RWPE2 (cell line): Measurements from ENCODE around the gene TMEM184A.

Experiments
- ATAC-seq: fragments of 200-7000 bp; cut with Tn5 transposase; 3 replicates; pipeline ENCODE4 v1.9.1; 2021; ENCODE audit warnings: low read depth
- DNase-seq: peaks from one replicate; pipeline ENCODE4 v3.0.0-alpha.2; 2020; ENCODE audit warnings: low spot score
- H3K27ac ChIP-seq: fragments of 450-650 bp; 2 replicates; pipeline ENCODE4 v1.5.1; 2017; ENCODE audit warnings: mild to moderate bottlenecking; ENCODE audit not compliant: poor library complexity, severe bottlenecking
- H3K27me3 ChIP-seq: fragments of 250-450 bp; sonication (Bioruptor Pico); 2 replicates; pipeline ENCODE4 v1.5.1; 2021; ENCODE audit warnings: mild to moderate bottlenecking, moderate library complexity; ENCODE audit not compliant: insufficient read depth, poor library complexity, severe bottlenecking
- H3K36me3 ChIP-seq: fragments of 250-450 bp; sonication (Bioruptor Pico); 2 replicates; pipeline ENCODE4 v1.5.1; 2020; ENCODE audit warnings: low read depth, mild to moderate bottlenecking, moderate library complexity
- H3K4me1 ChIP-seq: fragments of 250-450 bp; sonication (Bioruptor Pico); 2 replicates; pipeline ENCODE4 v1.5.1; 2021; ENCODE audit warnings: mild to moderate bottlenecking, moderate library complexity; ENCODE audit not compliant: insufficient read depth, poor library complexity, severe bottlenecking
- H3K4me3 ChIP-seq: fragments of 250-450 bp; sonication (Bioruptor Pico); 2 replicates; pipeline ENCODE4 v1.5.1; 2021; ENCODE audit warnings: mild to moderate bottlenecking, moderate library complexity; ENCODE audit not compliant: severe bottlenecking
- H3K9me3 ChIP-seq: fragments of 250-450 bp; sonication (Bioruptor Pico); 2 replicates; pipeline ENCODE4 v1.5.1; 2021; ENCODE audit warnings: mild to moderate bottlenecking, moderate library complexity; ENCODE audit not compliant: severe bottlenecking
- TF ChIP-seq, protein P1 (sequence below): fragments of 450-650 bp; IDR thresholded peaks from one replicate; pipeline ENCODE4 v1.5.1; 2017; ENCODE audit warnings: mild to moderate bottlenecking, moderate library complexity; ENCODE audit not compliant: poor library complexity, severe bottlenecking

Gene TMEM184A

GRCh38 chr7:1590887-1591286 lies 34.9 kb upstream of the TMEM184A start:
- H3K9me3 ChIP-seq, result peaks cover 4% of the 10 kb centered on the region
- no peak for DNase-seq
- H3K4me3 ChIP-seq, result no peak overlapping the region
- TF ChIP-seq, protein P1, sequence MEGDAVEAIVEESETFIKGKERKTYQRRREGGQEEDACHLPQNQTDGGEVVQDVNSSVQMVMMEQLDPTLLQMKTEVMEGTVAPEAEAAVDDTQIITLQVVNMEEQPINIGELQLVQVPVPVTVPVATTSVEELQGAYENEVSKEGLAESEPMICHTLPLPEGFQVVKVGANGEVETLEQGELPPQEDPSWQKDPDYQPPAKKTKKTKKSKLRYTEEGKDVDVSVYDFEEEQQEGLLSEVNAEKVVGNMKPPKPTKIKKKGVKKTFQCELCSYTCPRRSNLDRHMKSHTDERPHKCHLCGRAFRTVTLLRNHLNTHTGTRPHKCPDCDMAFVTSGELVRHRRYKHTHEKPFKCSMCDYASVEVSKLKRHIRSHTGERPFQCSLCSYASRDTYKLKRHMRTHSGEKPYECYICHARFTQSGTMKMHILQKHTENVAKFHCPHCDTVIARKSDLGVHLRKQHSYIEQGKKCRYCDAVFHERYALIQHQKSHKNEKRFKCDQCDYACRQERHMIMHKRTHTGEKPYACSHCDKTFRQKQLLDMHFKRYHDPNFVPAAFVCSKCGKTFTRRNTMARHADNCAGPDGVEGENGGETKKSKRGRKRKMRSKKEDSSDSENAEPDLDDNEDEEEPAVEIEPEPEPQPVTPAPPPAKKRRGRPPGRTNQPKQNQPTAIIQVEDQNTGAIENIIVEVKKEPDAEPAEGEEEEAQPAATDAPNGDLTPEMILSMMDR, result no peak
- H3K27me3 ChIP-seq, result peaks cover 46% of the 10 kb centered on the region
- no peak overlapping the region for H3K27ac ChIP-seq
- ATAC-seq, result no peak
- H3K4me1 ChIP-seq, result no peaks in the 10 kb centered on the region
- H3K36me3 ChIP-seq, result no peaks in the 10 kb centered on the region

DNA sequence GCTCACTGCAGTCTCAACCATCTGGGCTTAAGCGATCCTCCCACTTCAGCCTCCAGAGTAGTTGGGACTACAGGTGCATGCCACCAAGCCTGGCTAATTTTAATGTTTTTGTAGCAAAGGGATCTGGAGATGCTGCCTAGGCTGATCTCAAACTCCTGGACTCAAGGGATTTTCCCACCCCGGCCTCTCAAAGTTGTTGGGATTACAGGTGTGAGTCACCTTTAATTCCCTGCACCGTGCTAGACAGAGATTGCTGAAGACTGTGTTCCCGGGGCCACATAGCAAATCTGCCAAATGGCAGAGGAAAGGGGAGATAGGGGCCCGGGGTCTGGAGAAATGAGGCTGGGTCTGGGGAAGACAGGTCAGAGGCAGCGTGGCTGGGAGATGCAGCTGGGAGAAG lies 34.5 kb upstream of the TMEM184A start:
- Histone ChIP-seq H3K9me3 (peaks cover 4% of the 10 kb centered on the region), H3K36me3 (no peaks in the 10 kb centered on the region), H3K4me1 (no peaks in the 10 kb centered on the region), H3K27me3 (peaks cover 48% of the 10 kb centered on the region), H3K4me3 (no peak overlapping the region), H3K27ac (no peak overlapping the region)
- DNase-seq, result no peak
- ATAC-seq, result no peak
- TF ChIP-seq, protein P1, result no peak

DNA sequence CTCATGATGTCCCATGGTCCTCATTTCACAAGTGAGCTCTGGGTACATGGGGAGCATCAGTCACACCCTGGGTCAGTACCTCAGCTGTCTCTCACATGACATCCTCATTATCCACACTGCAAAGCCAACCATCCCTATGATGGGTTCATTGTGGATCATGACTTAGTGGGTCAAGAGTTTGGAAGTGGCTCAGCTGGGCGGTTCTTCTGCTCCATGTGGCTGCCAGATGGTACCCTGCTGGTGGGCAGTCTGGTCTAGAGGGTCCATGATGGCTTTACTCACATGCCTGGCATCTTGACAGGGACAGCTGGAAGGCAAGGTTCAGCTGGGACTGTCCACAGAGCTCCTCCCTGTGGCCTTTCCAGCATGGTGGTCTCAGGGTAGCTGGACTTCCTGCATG lies 33.0 kb upstream of the TMEM184A start:
- Histone ChIP-seq H3K9me3 (peaks cover 4% of the 10 kb centered on the region), H3K36me3 (no peaks in the 10 kb centered on the region), H3K4me3 (no peak overlapping the region), H3K4me1 (no peaks in the 10 kb centered on the region), H3K27me3 (peaks cover 51% of the 10 kb centered on the region), H3K27ac (no peak overlapping the region)
- DNase-seq (no peak), ATAC-seq (no peak)
- TF ChIP-seq, protein P1, result no peak

DNA sequence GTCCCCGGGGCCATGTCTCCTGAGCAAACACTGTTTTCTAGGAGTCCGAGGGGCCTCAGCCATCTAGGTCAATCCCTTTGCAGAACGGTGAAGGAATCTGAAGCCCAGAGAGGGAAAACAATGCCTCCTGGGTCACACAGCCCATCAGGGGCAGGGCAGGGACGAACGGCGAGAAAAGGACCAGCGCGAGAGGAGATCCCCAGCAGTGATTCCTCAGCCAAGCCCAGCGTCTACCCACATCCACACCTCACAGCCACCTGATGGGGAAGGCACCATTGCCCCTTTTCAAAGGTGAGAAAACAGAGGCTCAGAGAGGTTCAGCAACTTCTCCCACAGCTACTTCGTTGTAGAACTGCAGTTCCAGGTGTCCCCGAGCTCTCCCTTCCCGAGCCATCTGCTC lies 31.7 kb upstream of the TMEM184A start:
- Histone ChIP-seq H3K27ac (no peak overlapping the region), H3K27me3 (peaks cover 44% of the 10 kb centered on the region), H3K36me3 (no peaks in the 10 kb centered on the region), H3K4me1 (no peaks in the 10 kb centered on the region), H3K9me3 (peaks cover 4% of the 10 kb centered on the region), H3K4me3 (no peak overlapping the region)
- DNase-seq (no peak), ATAC-seq (no peak)
- TF ChIP-seq, protein P1, result no peak

DNA sequence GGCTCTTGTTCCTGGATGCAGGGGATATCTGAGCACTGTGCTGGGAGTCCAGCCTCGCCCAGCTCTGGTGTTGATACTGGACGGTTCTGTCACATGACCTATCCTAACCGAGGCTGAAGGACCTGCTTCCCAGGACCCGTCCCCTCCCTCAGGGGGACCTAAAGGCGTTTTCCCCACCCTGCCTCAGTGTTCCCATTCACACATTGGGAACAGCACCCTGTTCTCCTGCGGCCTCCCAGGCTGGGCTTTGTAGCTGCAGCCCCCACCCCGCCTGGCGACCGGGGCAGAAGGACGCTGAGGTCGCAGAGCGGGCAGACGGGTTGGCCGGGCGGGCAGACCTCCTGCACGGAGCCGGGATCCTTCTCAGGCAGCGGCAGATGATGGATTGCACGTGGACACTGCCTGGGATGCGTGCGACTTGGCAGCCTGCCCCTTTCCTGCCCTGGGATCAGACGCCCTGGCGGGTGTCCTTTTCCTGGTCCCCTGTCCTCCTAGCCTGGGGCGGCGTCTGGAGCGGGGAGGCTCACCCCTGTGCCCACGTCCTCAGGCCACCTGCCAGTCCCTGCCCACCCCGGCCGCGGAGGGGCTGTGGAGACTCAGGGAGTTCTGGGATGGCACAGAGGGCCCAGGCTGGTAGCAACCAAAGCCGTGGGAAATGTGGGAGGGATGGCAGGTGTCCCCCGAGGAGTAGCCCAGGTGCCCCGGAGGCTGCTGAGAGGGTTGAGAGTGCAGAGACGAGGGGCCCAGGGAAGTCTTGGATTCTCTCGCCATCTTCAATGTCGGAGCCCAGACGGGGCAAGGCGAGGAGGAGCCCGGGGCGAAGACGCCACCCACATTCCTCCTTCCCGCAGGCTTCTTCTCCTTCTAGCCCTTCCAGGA lies 31.1 kb upstream of the TMEM184A start:
- ATAC-seq, result peak; percentile 15; the same call in 1 of the 3 replicates
- no peak overlapping the region for H3K27ac ChIP-seq

More for the DNA sequence above, 31.1 kb upstream of the TMEM184A start:
- DNase-seq, result no peak
- Histone ChIP-seq H3K27me3 (peaks cover 41% of the 10 kb centered on the region), H3K4me3 (no peak overlapping the region), H3K36me3 (no peaks in the 10 kb centered on the region), H3K4me1 (no peaks in the 10 kb centered on the region), H3K9me3 (peaks cover 4% of the 10 kb centered on the region)
- TF ChIP-seq, protein P1, result no peak
